GM12891 (cell line): ENCODE measurements around the gene PPHLN1.
A peak's percentile ranks its signal among the peaks of the same experiment; 100 is the strongest.
"Not testable (repeated sequence)": the region's sequence is repeated elsewhere in the genome, so short reads cannot be mapped to it uniquely, and the experiment has no call there.

ENCODE experiments used
- POLR2A ChIP-seq: IDR thresholded peaks from 2 replicates; pipeline ENCODE4 v1.6.1; 2011; ENCODE audit warnings: low read depth, low read length, control low read depth
- POLR2AphosphoS5 ChIP-seq: IDR thresholded peaks from 2 replicates; pipeline ENCODE4 v1.6.1; 2011; ENCODE audit warnings: low read depth, low read length, control low read depth
- POU2F2 ChIP-seq: IDR thresholded peaks from 2 replicates; pipeline ENCODE4 v1.6.1; 2011; ENCODE audit warnings: low read depth, mild to moderate bottlenecking, control low read depth, low read length, moderate library complexity
- SPI1 ChIP-seq: IDR thresholded peaks from 2 replicates; pipeline ENCODE4 v1.6.1; 2011; ENCODE audit warnings: low read depth, low read length, control low read depth

DNA sequence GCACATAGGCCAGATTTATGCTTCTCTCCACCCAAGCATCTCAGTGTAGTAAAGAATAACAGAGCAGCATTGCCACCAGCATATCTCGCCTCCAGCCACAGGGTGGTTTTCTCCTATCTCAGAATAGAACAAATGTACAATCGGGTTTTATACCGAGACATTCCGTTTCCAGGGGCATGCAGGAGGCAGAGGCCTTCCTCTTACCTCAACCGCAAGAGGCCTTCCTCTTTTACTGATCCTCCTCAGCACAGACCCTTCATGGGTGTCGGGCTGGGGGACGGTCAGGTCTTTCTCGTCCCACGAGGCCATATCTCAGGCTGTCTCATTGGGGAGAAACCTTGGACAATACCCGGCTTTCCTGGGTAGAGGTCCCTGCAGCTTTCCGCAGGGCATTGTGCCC, 4.1 kb downstream of the PPHLN1 start:
- peak; percentile 51 for TF ChIP-seq SPI1
- not testable (repeated sequence) for TF ChIP-seq POLR2AphosphoS5, POU2F2, POLR2A
